ENCODE measurements around the gene MAP3K19.
A peak's percentile ranks its signal among the peaks of the same experiment; 100 is the strongest.

MAP3K19 gene

GRCh38 chr2:134919341-134920210, 127.7 kb downstream of the MAP3K19 start:
- DNase-seq, result no peak

- DNase-seq, result peak; percentile 100
These were observed 128.5 kb downstream of the MAP3K19 start, which contains the start of gene CCNT2 for GRCh38 chr2:134918526-134919340. Gene CCNT2, plus strand, starts transcription at chr2:134918822. Its CDS starts 33 bp downstream, at chr2:134918855.

GRCh38 chr2:134917888-134918525, 129.2 kb downstream of the MAP3K19 start:
- no peak for DNase-seq

GRCh38 chr2:134917360-134917865, 129.8 kb downstream of the MAP3K19 start:
- DNase-seq, result no peak
